Measurements from ENCODE around the gene LRRK1.

Gene LRRK1

GRCh38 chr15:101115393-101115785 is 196.2 kb downstream of the LRRK1 start:
- TF ChIP-seq USF1 (IDR thresholded peaks at IDR 0.05) (no peak), EGR1 (IDR thresholded peaks at IDR 0.05) (no peak), FOXM1 (IDR thresholded peaks at IDR 0.05; ENCODE audit: borderline replicate concordance, low read depth) (no peak), EP300 (IDR thresholded peaks at IDR 0.05; ENCODE audit: borderline replicate concordance) (no peak), TAF1 (IDR thresholded peaks at IDR 0.05; ENCODE audit: low read depth) (no peak), NFIC (IDR thresholded peaks at IDR 0.05) (no peak), TCF12 (IDR thresholded peaks at IDR 0.05; ENCODE audit: low read depth) (no peak), ZBTB7A (IDR thresholded peaks at IDR 0.05; ENCODE audit: low read depth) (no peak), YY1 (IDR thresholded peaks at IDR 0.05; ENCODE audit: low read depth) (no peak), CREB1 (IDR thresholded peaks at IDR 0.05; ENCODE audit: low read depth) (no peak), REST (IDR thresholded peaks at IDR 0.05; ENCODE audit: low read depth) (no peak), RAD21 (IDR thresholded peaks at IDR 0.05; ENCODE audit: low read depth) (no peak), TEAD4 (IDR thresholded peaks at IDR 0.05) (no peak), MAX (IDR thresholded peaks at IDR 0.05) (no peak), CEBPB (IDR thresholded peaks at IDR 0.05) (no peak)

GRCh38 chr15:101115786-101116680 is 196.9 kb downstream of the LRRK1 start:
- TF ChIP-seq TCF12 (IDR thresholded peaks at IDR 0.05; ENCODE audit: low read depth) (no peak), ZBTB7A (IDR thresholded peaks at IDR 0.05; ENCODE audit: low read depth) (no peak), TEAD4 (IDR thresholded peaks at IDR 0.05) (no peak), EP300 (IDR thresholded peaks at IDR 0.05; ENCODE audit: borderline replicate concordance) (no peak), CREB1 (IDR thresholded peaks at IDR 0.05; ENCODE audit: low read depth) (no peak), YY1 (IDR thresholded peaks at IDR 0.05; ENCODE audit: low read depth) (no peak), NFIC (IDR thresholded peaks at IDR 0.05) (no peak), MAX (IDR thresholded peaks at IDR 0.05) (no peak), EGR1 (IDR thresholded peaks at IDR 0.05) (no peak), FOXM1 (IDR thresholded peaks at IDR 0.05; ENCODE audit: borderline replicate concordance, low read depth) (no peak), REST (IDR thresholded peaks at IDR 0.05; ENCODE audit: low read depth) (no peak)

GRCh38 chr15:101116681-101116976 is 197.5 kb downstream of the LRRK1 start:
- TF ChIP-seq EGR1 (IDR thresholded peaks at IDR 0.05) (no peak), REST (IDR thresholded peaks at IDR 0.05; ENCODE audit: low read depth) (no peak), CREB1 (IDR thresholded peaks at IDR 0.05; ENCODE audit: low read depth) (no peak), YY1 (IDR thresholded peaks at IDR 0.05; ENCODE audit: low read depth) (no peak), TAF1 (IDR thresholded peaks at IDR 0.05; ENCODE audit: low read depth) (no peak), CEBPB (IDR thresholded peaks at IDR 0.05) (no peak), USF1 (IDR thresholded peaks at IDR 0.05) (no peak), ZBTB7A (IDR thresholded peaks at IDR 0.05; ENCODE audit: low read depth) (no peak), TCF12 (IDR thresholded peaks at IDR 0.05; ENCODE audit: low read depth) (no peak), FOXM1 (IDR thresholded peaks at IDR 0.05; ENCODE audit: borderline replicate concordance, low read depth) (no peak), RAD21 (IDR thresholded peaks at IDR 0.05; ENCODE audit: low read depth) (no peak), EP300 (IDR thresholded peaks at IDR 0.05; ENCODE audit: borderline replicate concordance) (no peak)

GRCh38 chr15:101118116-101118515 is 199.0 kb downstream of the LRRK1 start:
- TF ChIP-seq RAD21 (IDR thresholded peaks at IDR 0.05; ENCODE audit: low read depth), result no peak
- TF ChIP-seq TEAD4 (IDR thresholded peaks at IDR 0.05), result no peak
- no peak for TF ChIP-seq USF1 (IDR thresholded peaks at IDR 0.05)
- TF ChIP-seq YY1 (IDR thresholded peaks at IDR 0.05; ENCODE audit: low read depth), result no peak
- TF ChIP-seq EP300 (IDR thresholded peaks at IDR 0.05; ENCODE audit: borderline replicate concordance), result no peak
- TF ChIP-seq NFIC (IDR thresholded peaks at IDR 0.05), result no peak
- no peak for TF ChIP-seq CREB1 (IDR thresholded peaks at IDR 0.05; ENCODE audit: low read depth)
- no peak for TF ChIP-seq TCF12 (IDR thresholded peaks at IDR 0.05; ENCODE audit: low read depth)
- no peak for TF ChIP-seq FOXM1 (IDR thresholded peaks at IDR 0.05; ENCODE audit: borderline replicate concordance, low read depth)
